Erythroblast (primary cell): Measurements from ENCODE around the gene CPB2.

ENCODE experiments used
- GATA1 ChIP-seq: IDR thresholded peaks from 2 replicates; pipeline ENCODE4 v1.6.1; 2011; ENCODE audit warnings: low read depth, mild to moderate bottlenecking, control low read depth, low read length, moderate library complexity
- POLR2A ChIP-seq: IDR thresholded peaks from 2 replicates; pipeline ENCODE4 v1.6.1; 2011; ENCODE audit warnings: mild to moderate bottlenecking, low read length

DNA sequence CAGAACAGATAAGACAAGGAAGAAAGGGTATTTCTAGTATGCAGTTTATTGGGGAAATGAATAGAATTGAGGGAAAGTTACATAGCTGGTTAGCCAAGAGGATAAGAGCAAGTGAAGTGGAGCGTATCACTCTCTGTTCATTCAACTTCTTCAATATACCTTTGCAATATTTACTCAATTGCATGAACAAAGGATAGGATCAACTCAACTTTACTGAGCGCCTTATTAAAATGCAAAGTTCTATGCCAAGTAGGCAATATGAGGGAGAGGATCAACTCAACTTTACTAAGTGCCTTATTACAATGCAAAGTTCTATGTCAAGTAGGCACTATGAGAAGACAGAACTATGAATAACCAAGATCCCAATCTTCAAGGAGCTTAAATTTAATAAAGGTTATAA is 96.2 kb downstream of the CPB2 start:
- no peak for TF ChIP-seq POLR2A
- TF ChIP-seq GATA1, result no peak
